Liver (tissue), 9 donors: ENCODE results near the gene CYP2E1. TPM values are rescaled to one million over a fixed set of nuclear protein-coding genes. Genes with fewer than 3 reads are reported as not detected.
A peak's percentile ranks its signal among the peaks of the same experiment; 100 is the strongest.

Experiments
- DNase-seq: peaks from one replicate; pipeline ENCODE4 v3.0.0-alpha.2; 2017; ENCODE audit warnings: low spot score
- H3K27ac ChIP-seq, 2 donors: one replicate each; pipeline ENCODE4 v1.7.0; 2013; ENCODE audit warnings: inconsistent platforms in 2 of 2, low read length in 2 of 2, control low read depth in 1 of 2, low read depth in 1 of 2, mild to moderate bottlenecking in 1 of 2
- H3K27me3 ChIP-seq, 4 donors: one replicate each; pipeline versions ENCODE4 v1.6.1 to v1.7.0; 2013; ENCODE audit warnings: low read length in 3 of 4, inconsistent platforms in 1 of 4, mild to moderate bottlenecking in 1 of 4, moderate library complexity in 1 of 4; ENCODE audit not compliant: control insufficient read depth in 4 of 4, insufficient read depth in 4 of 4
- H3K36me3 ChIP-seq, 4 donors: one replicate each; pipeline versions ENCODE4 v1.6.1 to v1.7.0; 2013; ENCODE audit warnings: low read length in 3 of 4, mild to moderate bottlenecking in 3 of 4, low read depth in 1 of 4, moderate library complexity in 1 of 4; ENCODE audit not compliant: control insufficient read depth in 4 of 4, insufficient read depth in 3 of 4
- H3K4me1 ChIP-seq, 4 donors: one replicate each; pipeline versions ENCODE4 v1.6.1 to v1.7.0; 2013; ENCODE audit warnings: low read length in 3 of 4, mild to moderate bottlenecking in 3 of 4, moderate library complexity in 1 of 4; ENCODE audit not compliant: control insufficient read depth in 4 of 4, insufficient read depth in 4 of 4
- H3K4me3 ChIP-seq, 3 donors: one replicate each; pipeline versions ENCODE4 v1.6.1 to v1.7.0; 2013; ENCODE audit warnings: low read length in 3 of 3, control low read depth in 1 of 3, low read depth in 1 of 3, mild to moderate bottlenecking in 1 of 3
- H3K9ac ChIP-seq, 2 donors: one replicate each; pipeline ENCODE4 v1.7.0; 2013; ENCODE audit warnings: low read length in 2 of 2, mild to moderate bottlenecking in 2 of 2, moderate library complexity in 2 of 2, control low read depth in 1 of 2, low read depth in 1 of 2
- H3K9me3 ChIP-seq, 4 donors: one replicate each; pipeline versions ENCODE4 v1.6.1 to v1.7.0; 2013; ENCODE audit warnings: low read length in 3 of 4; ENCODE audit not compliant: control insufficient read depth in 4 of 4
- ATF3 ChIP-seq: IDR thresholded peaks from 2 replicates; pipeline ENCODE4 v1.6.1; 2016; ENCODE audit warnings: antibody characterized with exemption
- EGR1 ChIP-seq, 2 donors: IDR thresholded peaks; 2 replicates each; pipeline ENCODE4 v1.6.1; 2016 to 2018; ENCODE audit warnings: antibody characterized with exemption in 2 of 2, low read depth in 2 of 2
- FOXA1 ChIP-seq: IDR thresholded peaks from 2 replicates; pipeline ENCODE4 v1.6.1; 2016; ENCODE audit warnings: antibody characterized with exemption
- FOXA2 ChIP-seq: IDR thresholded peaks from 2 replicates; pipeline ENCODE4 v1.6.1; 2016; ENCODE audit warnings: antibody characterized with exemption
- GABPA ChIP-seq, 2 donors: IDR thresholded peaks in 1 of 2; conservative IDR thresholded peaks in 1 of 2; 2 replicates each; pipeline ENCODE4 v1.6.1; 2016; ENCODE audit warnings: antibody characterized with exemption in 2 of 2, mild to moderate bottlenecking in 1 of 2, moderate library complexity in 1 of 2
- HNF4A ChIP-seq, 2 donors: conservative IDR thresholded peaks; 2 replicates each; pipeline ENCODE4 v1.6.1; 2016; ENCODE audit warnings: antibody characterized with exemption in 2 of 2, mild to moderate bottlenecking in 2 of 2
- HNF4G ChIP-seq: IDR thresholded peaks from 2 replicates; pipeline ENCODE4 v1.6.1; 2016; ENCODE audit warnings: antibody characterized with exemption
- JUND ChIP-seq, 2 donors: IDR thresholded peaks; 2 replicates each; pipeline ENCODE4 v1.6.1; 2016; ENCODE audit warnings: antibody characterized with exemption in 2 of 2
- NR2F2 ChIP-seq: IDR thresholded peaks from 2 replicates; pipeline ENCODE4 v1.6.1; 2016; ENCODE audit warnings: antibody characterized with exemption
- RAD21 ChIP-seq, 2 donors: IDR thresholded peaks; 2 replicates each; pipeline ENCODE4 v1.6.1; 2016; ENCODE audit warnings: antibody characterized with exemption in 2 of 2, mild to moderate bottlenecking in 2 of 2
- REST ChIP-seq: IDR thresholded peaks from 2 replicates; pipeline ENCODE4 v1.6.1; 2016; ENCODE audit warnings: antibody characterized with exemption, mild to moderate bottlenecking
- RXRA ChIP-seq, 2 donors: IDR thresholded peaks; 2 replicates each; pipeline ENCODE4 v1.6.1; 2017 to 2018; ENCODE audit warnings: antibody characterized with exemption in 2 of 2, mild to moderate bottlenecking in 1 of 2
- SP1 ChIP-seq: IDR thresholded peaks from 2 replicates; pipeline ENCODE4 v1.6.1; 2018; ENCODE audit warnings: antibody characterized with exemption, mild to moderate bottlenecking
- TAF1 ChIP-seq: conservative IDR thresholded peaks from 2 replicates; pipeline ENCODE4 v1.6.1; 2016; ENCODE audit warnings: antibody characterized with exemption, mild to moderate bottlenecking
- YY1 ChIP-seq: IDR thresholded peaks from 2 replicates; pipeline ENCODE4 v1.6.1; 2016; ENCODE audit warnings: antibody characterized with exemption, mild to moderate bottlenecking
- WGBS: extraction: QIAGEN DNeasy Blood & Tissue Kit; methylation state at CpG from one replicate; pipeline ENCODE4 v1.1.7; 2013; 5-methylcytosine and 5-hydroxymethylcytosine counted together
- polyA plus RNA-seq, 2 donors: library from polyadenylated mRNA; stranded (reverse) in 1 of 2; unstranded in 1 of 2; fragments of 200-250 nt in 1 of 2; fragments of >200 nt in 1 of 2; fragmentation: Nextera tagmentation in 1 of 2; extraction: Ambion mirVana in 1 of 2; gene quantifications; one replicate each; pipeline versions ENCODE4 v1.2.1 to v1.2.3, GENCODE V29; 2013 to 2015
- total RNA-seq, 2 donors: library from RNA; depleted of rRNA; stranded (reverse); fragments of >200 nt; gene quantifications; one replicate each; pipeline ENCODE4 v1.2.3, GENCODE V29; 2014
- TF ChIP-seq, protein P1 (sequence below): fragments of 150-350 bp; IDR thresholded peaks from 2 replicates; pipeline ENCODE4 v1.5.1; 2017; ENCODE audit warnings: improper control_type of control experiment, low read depth, low read length; ENCODE audit not compliant: missing input control
- TF ChIP-seq, protein P2 (sequence below): IDR thresholded peaks from 2 replicates; pipeline ENCODE4 v1.6.1; 2016; ENCODE audit warnings: antibody characterized with exemption
- TF ChIP-seq, protein P3 (sequence below): IDR thresholded peaks from 2 replicates; pipeline ENCODE4 v1.6.1; 2016; ENCODE audit warnings: antibody characterized with exemption
- donor health status: healthy.
- donor health status: healthy.
- donor health status: healthy.
- donor health status: healthy.
- donor health status: healthy.

CYP2E1 gene
- total and polyA plus RNA-seq, 4 donors: 0.93 to 5,149 (median 3,213) TPM

DNA sequence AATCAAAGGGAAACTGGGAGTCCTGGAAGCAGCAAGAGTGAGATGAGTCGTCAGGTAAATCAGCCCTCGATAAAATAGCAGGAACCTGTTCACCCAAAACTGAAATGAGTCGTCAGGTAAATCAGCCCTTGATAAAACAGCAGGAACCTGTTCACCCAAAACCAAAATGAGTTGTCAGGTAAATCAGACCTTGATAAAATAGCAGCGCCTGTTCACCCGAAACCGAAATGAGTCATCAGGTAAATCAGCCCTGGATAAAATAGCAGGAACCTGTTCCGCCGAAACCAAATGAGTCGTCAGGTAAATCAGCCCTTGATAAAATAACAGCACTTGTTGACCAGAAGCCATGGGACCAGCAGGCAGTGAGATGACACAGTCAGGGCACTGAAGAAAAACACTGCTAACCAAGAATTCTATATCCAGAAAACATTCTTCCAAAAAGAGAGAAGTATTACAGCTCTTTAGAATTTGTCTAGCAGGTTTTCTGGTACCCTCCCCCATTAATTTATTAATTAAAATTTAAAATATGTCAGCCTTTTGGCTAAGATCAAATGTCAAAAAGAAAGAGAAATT lies 3.4 kb upstream of the CYP2E1 start:
- peaks cover 0 to 46% (median 25%) of the 10 kb centered on the region in 4 donors for H3K4me1 ChIP-seq
- no peak for DNase-seq
- 81% methylated on average over 9 of the region's 9 CpGs for WGBS
- H3K36me3 ChIP-seq: peaks cover 0 to 4% (median 0%) of the 10 kb centered on the region in 4 donors
- no peak overlapping the region for H3K9ac ChIP-seq
- peaks cover 0 to 5% (median 2%) of the 10 kb centered on the region in 4 donors for H3K9me3 ChIP-seq
- H3K27ac ChIP-seq: peak overlapping the region; percentile 6 to 49
- no peak for TF ChIP-seq YY1
- TF ChIP-seq, protein P1, sequence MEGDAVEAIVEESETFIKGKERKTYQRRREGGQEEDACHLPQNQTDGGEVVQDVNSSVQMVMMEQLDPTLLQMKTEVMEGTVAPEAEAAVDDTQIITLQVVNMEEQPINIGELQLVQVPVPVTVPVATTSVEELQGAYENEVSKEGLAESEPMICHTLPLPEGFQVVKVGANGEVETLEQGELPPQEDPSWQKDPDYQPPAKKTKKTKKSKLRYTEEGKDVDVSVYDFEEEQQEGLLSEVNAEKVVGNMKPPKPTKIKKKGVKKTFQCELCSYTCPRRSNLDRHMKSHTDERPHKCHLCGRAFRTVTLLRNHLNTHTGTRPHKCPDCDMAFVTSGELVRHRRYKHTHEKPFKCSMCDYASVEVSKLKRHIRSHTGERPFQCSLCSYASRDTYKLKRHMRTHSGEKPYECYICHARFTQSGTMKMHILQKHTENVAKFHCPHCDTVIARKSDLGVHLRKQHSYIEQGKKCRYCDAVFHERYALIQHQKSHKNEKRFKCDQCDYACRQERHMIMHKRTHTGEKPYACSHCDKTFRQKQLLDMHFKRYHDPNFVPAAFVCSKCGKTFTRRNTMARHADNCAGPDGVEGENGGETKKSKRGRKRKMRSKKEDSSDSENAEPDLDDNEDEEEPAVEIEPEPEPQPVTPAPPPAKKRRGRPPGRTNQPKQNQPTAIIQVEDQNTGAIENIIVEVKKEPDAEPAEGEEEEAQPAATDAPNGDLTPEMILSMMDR: no peak
- no peak for TF ChIP-seq JUND (IDR thresholded peaks at IDR 0.05)
- no peak for TF ChIP-seq EGR1 (IDR thresholded peaks at IDR 0.05; ENCODE audit: low read depth in 2 of 2)
- TF ChIP-seq NR2F2: no peak
- TF ChIP-seq REST: no peak
- no peak for TF ChIP-seq FOXA1
- TF ChIP-seq RXRA (IDR thresholded peaks at IDR 0.05): no peak
- TF ChIP-seq, protein P2, sequence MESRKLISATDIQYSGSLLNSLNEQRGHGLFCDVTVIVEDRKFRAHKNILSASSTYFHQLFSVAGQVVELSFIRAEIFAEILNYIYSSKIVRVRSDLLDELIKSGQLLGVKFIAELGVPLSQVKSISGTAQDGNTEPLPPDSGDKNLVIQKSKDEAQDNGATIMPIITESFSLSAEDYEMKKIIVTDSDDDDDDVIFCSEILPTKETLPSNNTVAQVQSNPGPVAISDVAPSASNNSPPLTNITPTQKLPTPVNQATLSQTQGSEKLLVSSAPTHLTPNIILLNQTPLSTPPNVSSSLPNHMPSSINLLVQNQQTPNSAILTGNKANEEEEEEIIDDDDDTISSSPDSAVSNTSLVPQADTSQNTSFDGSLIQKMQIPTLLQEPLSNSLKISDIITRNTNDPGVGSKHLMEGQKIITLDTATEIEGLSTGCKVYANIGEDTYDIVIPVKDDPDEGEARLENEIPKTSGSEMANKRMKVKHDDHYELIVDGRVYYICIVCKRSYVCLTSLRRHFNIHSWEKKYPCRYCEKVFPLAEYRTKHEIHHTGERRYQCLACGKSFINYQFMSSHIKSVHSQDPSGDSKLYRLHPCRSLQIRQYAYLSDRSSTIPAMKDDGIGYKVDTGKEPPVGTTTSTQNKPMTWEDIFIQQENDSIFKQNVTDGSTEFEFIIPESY: no peak
- TF ChIP-seq, protein P3, sequence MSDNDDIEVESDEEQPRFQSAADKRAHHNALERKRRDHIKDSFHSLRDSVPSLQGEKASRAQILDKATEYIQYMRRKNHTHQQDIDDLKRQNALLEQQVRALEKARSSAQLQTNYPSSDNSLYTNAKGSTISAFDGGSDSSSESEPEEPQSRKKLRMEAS: no peak
- TF ChIP-seq ATF3: no peak
- no peak for TF ChIP-seq RAD21 (IDR thresholded peaks at IDR 0.05)
- no peak for TF ChIP-seq HNF4G
- no peak for TF ChIP-seq GABPA (IDR thresholded peaks at IDR 0.05 in 1 of 2, conservative IDR thresholded peaks at IDR 0.05 in 1 of 2)
- no peak for TF ChIP-seq FOXA2
- TF ChIP-seq SP1: no peak
- no peak for TF ChIP-seq HNF4A (conservative IDR thresholded peaks at IDR 0.05)
- no peak for TF ChIP-seq TAF1
- peak overlapping the region in 2 of 3 donors; percentile 44 to 49 for H3K4me3 ChIP-seq
- H3K27me3 ChIP-seq: no peaks in the 10 kb centered on the region
